Left forelimb (tissue), 1 donor: ENCODE results near the gene HMX3.
"Not testable (repeated sequence)": the region's sequence is repeated elsewhere in the genome, so short reads cannot be mapped to it uniquely, and the experiment has no call there.

Source experiments
- DNase-seq: peaks from one replicate; pipeline ENCODE4 v3.0.0-alpha.2; 2018; ENCODE audit warnings: low spot score

HMX3 gene

GRCh38 chr10:123148414-123149161, 12.8 kb downstream of the HMX3 start:
- no peak for DNase-seq

GRCh38 chr10:123149162-123149567, 13.4 kb downstream of the HMX3 start:
- no peak for DNase-seq

GRCh38 chr10:123149568-123150270, 13.9 kb downstream of the HMX3 start:
- DNase-seq: no peak

- peak; percentile 67 for DNase-seq
Observed at GRCh38 chr10:123150271-123150985, 14.7 kb downstream of the HMX3 start.

GRCh38 chr10:123150986-123151736, 15.4 kb downstream of the HMX3 start:
- DNase-seq: no peak

GRCh38 chr10:123151737-123152135, 16.0 kb downstream of the HMX3 start:
- DNase-seq: no peak

- DNase-seq: no peak
Observed at GRCh38 chr10:123153486-123154091, 17.8 kb downstream of the HMX3 start.

GRCh38 chr10:123154092-123154710, 18.4 kb downstream of the HMX3 start, which contains the start of gene BUB3:
Gene BUB3 (plus strand): TSS chr10:123154402. CDS start chr10:123154918, 516 bp downstream.
- DNase-seq: peak; percentile 96

GRCh38 chr10:123154711-123155505, 19.1 kb downstream of the HMX3 start:
- peak; percentile 79 for DNase-seq

GRCh38 chr10:123156078-123156477, 20.3 kb downstream of the HMX3 start:
- no peak for DNase-seq

GRCh38 chr10:123157210-123157609, 21.4 kb downstream of the HMX3 start:
- no peak for DNase-seq

GRCh38 chr10:123158682-123159081, 22.9 kb downstream of the HMX3 start:
- no peak for DNase-seq

- DNase-seq: no peak
Observed at GRCh38 chr10:123160311-123160980, 24.7 kb downstream of the HMX3 start.

GRCh38 chr10:123164319-123164718, 28.5 kb downstream of the HMX3 start:
- no peak for DNase-seq

GRCh38 chr10:123165445-123166072, 29.8 kb downstream of the HMX3 start:
- no peak for DNase-seq

GRCh38 chr10:123166618-123167017, 30.8 kb downstream of the HMX3 start:
- no peak for DNase-seq

GRCh38 chr10:123170961-123171360, 35.2 kb downstream of the HMX3 start:
- DNase-seq: no peak

- not testable (repeated sequence) for DNase-seq
Observed at GRCh38 chr10:123171616-123172015, 35.8 kb downstream of the HMX3 start.
